Measurements from ENCODE around the gene AMACR.
A peak's percentile ranks its signal among the peaks of the same experiment; 100 is the strongest.

Gene AMACR

GRCh38 chr5:33984178-33984577, 23.7 kb downstream of the AMACR start:
- no peaks in the 10 kb centered on the region for H3K27me3 Mint-ChIP-seq
- CTCF ChIA-PET, result interaction anchor here (0.9 to 3.8 kb wide), 3 partner anchors 12 to 49 kb away, joined by 3 to 14 read pairs (median 3); no protein-coding TSS in a partner anchor
- DNase-seq, result no peak
- no peaks in the 10 kb centered on the region for H3K9me3 Mint-ChIP-seq
- no peak overlapping the region for H3K4me3 Mint-ChIP-seq
- no peak overlapping the region for H3K27ac Mint-ChIP-seq
- H3K36me3 Mint-ChIP-seq, result peaks cover 15% of the 10 kb centered on the region
- no peaks in the 10 kb centered on the region for H3K4me1 Mint-ChIP-seq

- Mint-ChIP-seq H3K4me3 (no peak overlapping the region), H3K27me3 (no peaks in the 10 kb centered on the region), H3K27ac (no peak overlapping the region), H3K9me3 (no peaks in the 10 kb centered on the region), H3K4me1 (no peaks in the 10 kb centered on the region), H3K36me3 (no peaks in the 10 kb centered on the region)
- CTCF ChIA-PET, result interaction anchor here (1.2 to 3.8 kb wide), 2 partner anchors 11 to 15 kb away, joined by 4 to 14 read pairs; no protein-coding TSS in a partner anchor
- no peak for DNase-seq
These were observed 26.3 kb downstream of the AMACR start for GRCh38 chr5:33981408-33982162.

GRCh38 chr5:33980030-33980429, 27.8 kb downstream of the AMACR start:
- Mint-ChIP-seq H3K27ac (no peak overlapping the region), H3K36me3 (no peaks in the 10 kb centered on the region), H3K27me3 (no peaks in the 10 kb centered on the region), H3K4me1 (no peaks in the 10 kb centered on the region), H3K4me3 (no peak overlapping the region), H3K9me3 (no peaks in the 10 kb centered on the region)
- no peak for DNase-seq
- CTCF ChIA-PET, result interaction anchor here (1.0 kb wide), 1 partner anchor 41 kb away, joined by 3 read pairs; no protein-coding TSS in a partner anchor

DNA sequence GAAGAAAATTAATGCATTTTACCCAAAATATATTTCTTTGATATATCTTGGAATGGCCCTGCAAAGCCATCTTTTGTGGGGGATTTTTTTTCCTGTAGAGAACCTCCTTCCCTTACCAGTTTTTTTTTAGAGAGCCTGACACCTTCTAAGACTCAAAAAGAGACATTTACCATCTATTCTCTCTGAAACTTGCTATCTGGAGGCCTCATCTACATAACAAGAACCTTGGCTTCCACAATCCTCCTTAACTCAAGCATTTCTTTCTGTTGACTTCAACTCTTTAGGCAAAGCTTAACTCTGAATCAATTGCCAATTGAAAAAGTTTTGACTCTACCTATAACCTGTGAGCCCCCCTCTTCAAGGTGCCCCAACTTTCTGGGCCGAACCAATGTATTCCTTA, 29.5 kb downstream of the AMACR start:
- Mint-ChIP-seq H3K4me1 (peaks cover 12% of the 10 kb centered on the region), H3K9me3 (no peaks in the 10 kb centered on the region), H3K27me3 (no peaks in the 10 kb centered on the region), H3K36me3 (no peaks in the 10 kb centered on the region), H3K27ac (no peak overlapping the region), H3K4me3 (no peak overlapping the region)
- DNase-seq, result no peak
- CTCF ChIA-PET, result interaction anchor here (1.8 kb wide), 1 partner anchor 8 kb away, joined by 5 read pairs; no protein-coding TSS in a partner anchor

DNA sequence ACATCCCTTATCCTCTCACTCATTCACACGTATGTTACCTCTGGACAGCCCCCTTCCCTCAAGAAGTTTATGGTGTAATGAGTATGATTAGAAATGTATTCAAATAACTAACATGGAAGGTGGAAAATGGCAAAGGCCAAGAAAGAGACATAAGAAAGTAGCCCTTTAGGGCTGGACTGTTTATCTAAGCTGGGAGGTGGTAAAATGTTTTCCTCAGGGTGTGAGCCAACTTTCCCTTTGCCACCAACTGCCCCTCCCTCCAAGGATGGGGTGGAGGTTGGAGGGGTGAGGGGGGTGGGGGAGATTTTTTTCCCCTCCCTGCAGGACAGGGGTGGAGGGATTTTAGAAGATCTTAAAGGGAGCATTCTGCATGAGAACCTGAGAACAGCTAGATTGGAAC, 31.5 kb downstream of the AMACR start:
- CTCF ChIA-PET, result no interaction called here
- no peak overlapping the region for H3K4me3 Mint-ChIP-seq
- H3K9me3 Mint-ChIP-seq, result no peaks in the 10 kb centered on the region
- DNase-seq, result no peak
- no peaks in the 10 kb centered on the region for H3K27me3 Mint-ChIP-seq
- H3K4me1 Mint-ChIP-seq, result peaks cover 25% of the 10 kb centered on the region
- H3K27ac Mint-ChIP-seq, result no peak overlapping the region
- H3K36me3 Mint-ChIP-seq, result no peaks in the 10 kb centered on the region

DNA sequence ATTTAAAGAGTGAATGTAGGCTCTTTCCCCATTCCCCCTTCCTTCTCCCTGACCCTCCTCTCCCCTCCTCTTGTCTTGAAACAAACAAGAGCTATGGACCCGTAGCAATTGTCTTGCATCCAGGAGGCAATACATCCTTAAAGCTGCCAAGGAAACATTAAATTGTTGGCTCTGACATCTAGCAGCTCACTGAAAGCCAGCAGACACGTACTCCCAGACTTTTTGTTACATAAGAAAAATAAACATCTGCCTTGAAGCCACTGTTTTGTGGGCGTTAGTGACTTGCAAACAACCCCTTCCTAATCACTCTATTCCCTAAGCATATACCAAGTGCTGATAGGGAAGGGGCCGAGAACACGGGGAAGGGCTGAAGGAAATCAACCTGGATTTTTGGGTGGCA, 32.0 kb downstream of the AMACR start:
- Mint-ChIP-seq H3K4me1 (peaks cover 25% of the 10 kb centered on the region), H3K4me3 (no peak overlapping the region), H3K27ac (no peak overlapping the region), H3K36me3 (no peaks in the 10 kb centered on the region), H3K9me3 (no peaks in the 10 kb centered on the region), H3K27me3 (no peaks in the 10 kb centered on the region)
- no peak for DNase-seq
- CTCF ChIA-PET, result no interaction called here

GRCh38 chr5:33973271-33973670, 34.6 kb downstream of the AMACR start:
- H3K27ac Mint-ChIP-seq, result peak overlapping the region; percentile 28
- H3K9me3 Mint-ChIP-seq, result no peaks in the 10 kb centered on the region
- no peaks in the 10 kb centered on the region for H3K27me3 Mint-ChIP-seq
- no peaks in the 10 kb centered on the region for H3K36me3 Mint-ChIP-seq
- peaks cover 25% of the 10 kb centered on the region for H3K4me1 Mint-ChIP-seq
- no peak overlapping the region for H3K4me3 Mint-ChIP-seq
- no peak for DNase-seq
- CTCF ChIA-PET, result interaction anchor here (0.5 kb wide), 1 partner anchor 1264 kb away, joined by 3 read pairs; no protein-coding TSS in a partner anchor

DNA sequence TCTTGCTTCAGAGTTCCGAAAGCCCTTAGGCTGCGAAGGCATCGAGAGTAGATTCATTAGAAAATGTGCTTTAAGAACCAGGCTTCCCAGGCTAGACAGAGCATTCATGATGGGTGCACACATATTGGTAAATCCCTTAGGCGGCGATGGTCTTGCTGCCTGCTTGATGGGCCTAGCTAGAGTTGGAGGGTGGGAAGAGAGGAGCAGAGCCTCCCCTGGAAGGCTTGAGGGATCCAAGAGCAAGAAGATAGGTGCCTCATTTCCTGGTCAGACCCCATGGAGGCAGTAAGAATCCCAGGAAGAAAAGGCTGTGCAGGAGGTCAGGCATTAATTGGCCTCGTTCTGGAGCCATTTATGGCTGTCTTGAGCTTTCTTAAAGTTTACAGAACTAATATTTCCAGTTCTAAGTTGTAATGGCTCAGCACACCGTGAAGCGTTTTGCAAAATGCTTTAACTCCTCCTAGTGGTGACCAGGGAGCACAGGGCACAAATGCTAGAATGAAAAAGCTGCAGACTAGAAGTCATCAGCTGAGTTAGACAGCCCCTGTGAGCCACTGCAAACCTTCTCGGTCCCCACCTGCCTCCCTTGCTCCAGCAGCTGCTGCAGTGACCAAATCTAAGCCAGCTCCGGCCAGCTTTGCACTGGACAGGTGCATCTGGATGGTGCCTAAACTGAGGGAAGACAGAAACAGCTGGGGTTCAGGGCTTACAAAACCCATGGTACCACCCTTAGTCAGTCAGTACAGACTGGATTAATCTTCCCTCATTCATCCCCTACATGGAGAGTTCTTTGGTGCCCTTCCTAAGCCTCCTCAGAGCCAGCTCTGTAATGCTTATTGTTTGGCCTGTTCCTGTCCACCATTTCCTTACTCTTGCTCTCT, 38.0 kb downstream of the AMACR start:
- H3K27ac Mint-ChIP-seq, result no peak overlapping the region
- no peaks in the 10 kb centered on the region for H3K27me3 Mint-ChIP-seq
- CTCF ChIA-PET, result interaction anchor here (0.6 to 4.1 kb wide), 26 partner anchors 8 to 1972 kb away, joined by 3 to 33 read pairs (median 4); partner anchors contain the start of gene RXFP3
- H3K36me3 Mint-ChIP-seq, result no peaks in the 10 kb centered on the region
- H3K4me3 Mint-ChIP-seq, result no peak overlapping the region
- peak; percentile 26 for DNase-seq
- H3K9me3 Mint-ChIP-seq, result no peaks in the 10 kb centered on the region
- peaks cover 34% of the 10 kb centered on the region for H3K4me1 Mint-ChIP-seq

DNA sequence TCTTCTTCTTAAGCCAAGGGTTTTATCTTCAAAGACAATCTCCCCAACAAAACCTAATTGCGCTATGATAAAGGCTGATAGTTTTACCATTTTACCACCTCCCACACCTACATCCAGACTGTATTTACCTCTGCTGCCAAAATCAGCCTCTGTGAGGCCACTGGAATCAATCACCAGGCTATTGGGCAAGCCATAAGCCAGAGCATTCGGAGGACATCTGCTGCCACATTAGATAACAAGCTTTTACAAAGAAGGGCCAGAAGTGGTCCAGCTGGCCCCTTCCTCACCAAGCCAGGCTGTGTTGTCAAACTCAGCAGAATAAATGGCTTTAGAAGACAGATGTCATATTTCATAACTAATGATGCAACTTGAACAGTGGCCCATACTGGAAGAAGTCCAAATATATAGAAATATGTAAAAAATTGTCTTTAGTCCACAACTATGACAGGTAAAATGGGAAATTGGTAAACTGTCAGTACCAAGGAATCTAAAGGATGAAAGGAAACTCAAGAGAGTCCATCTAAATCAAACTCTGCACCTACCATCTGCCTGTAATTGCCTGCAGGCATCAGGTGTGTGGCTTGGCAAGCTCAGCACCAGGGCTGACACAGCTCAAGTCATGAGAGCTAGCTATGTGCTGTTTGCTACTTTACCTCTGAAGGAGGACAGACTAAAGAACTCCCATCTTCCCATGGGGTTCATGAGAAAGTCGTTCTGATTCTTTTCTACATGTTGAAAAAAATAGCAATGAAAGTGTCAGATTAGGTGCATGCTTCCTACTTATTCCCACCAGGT, 39.4 kb downstream of the AMACR start:
- DNase-seq, result no peak
- no peaks in the 10 kb centered on the region for H3K9me3 Mint-ChIP-seq
- no peaks in the 10 kb centered on the region for H3K36me3 Mint-ChIP-seq
- no peak overlapping the region for H3K27ac Mint-ChIP-seq
- peaks cover 28% of the 10 kb centered on the region for H3K4me1 Mint-ChIP-seq
- H3K27me3 Mint-ChIP-seq, result no peaks in the 10 kb centered on the region
- CTCF ChIA-PET, result interaction anchor here (0.7 to 4.1 kb wide), 5 partner anchors 17 to 534 kb away, joined by 4 to 33 read pairs (median 5); no protein-coding TSS in a partner anchor
- H3K4me3 Mint-ChIP-seq, result no peak overlapping the region

DNA sequence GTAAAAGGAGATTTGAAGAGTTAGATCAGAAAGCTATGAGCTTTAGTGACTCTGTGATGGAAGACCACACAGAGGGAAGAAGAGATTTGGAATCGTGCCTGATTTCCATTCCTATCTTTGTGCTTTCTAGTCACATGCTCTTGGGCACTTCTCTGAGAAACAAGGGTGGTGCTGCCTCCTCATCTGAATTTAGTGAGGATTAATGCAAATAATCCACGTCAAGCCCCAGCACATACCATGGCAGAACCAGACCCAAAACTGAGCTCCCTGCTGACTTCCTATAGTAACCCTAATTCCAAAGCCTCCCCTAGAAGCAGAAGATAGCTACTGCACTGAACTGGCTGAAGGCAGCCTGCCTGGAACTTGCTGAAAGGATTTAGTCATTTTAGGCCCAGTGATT, 41.0 kb downstream of the AMACR start:
- Mint-ChIP-seq H3K27ac (no peak overlapping the region), H3K9me3 (no peaks in the 10 kb centered on the region), H3K36me3 (no peaks in the 10 kb centered on the region), H3K27me3 (no peaks in the 10 kb centered on the region), H3K4me3 (no peak overlapping the region), H3K4me1 (peaks cover 14% of the 10 kb centered on the region)
- CTCF ChIA-PET, result no interaction called here
- no peak for DNase-seq

- no peaks in the 10 kb centered on the region for H3K9me3 Mint-ChIP-seq
- CTCF ChIA-PET, result interaction anchor here (0.7 to 2.6 kb wide), 2 partner anchors 17 to 29 kb away, joined by 3 to 14 read pairs; partner anchors contain the start of gene RXFP3
- no peak overlapping the region for H3K27ac Mint-ChIP-seq
- DNase-seq, result no peak
- H3K36me3 Mint-ChIP-seq, result no peaks in the 10 kb centered on the region
- no peak overlapping the region for H3K4me3 Mint-ChIP-seq
- H3K4me1 Mint-ChIP-seq, result peaks cover 14% of the 10 kb centered on the region
- no peaks in the 10 kb centered on the region for H3K27me3 Mint-ChIP-seq
These were observed 43.6 kb downstream of the AMACR start for GRCh38 chr5:33964132-33964700.

- no peaks in the 10 kb centered on the region for H3K4me1 Mint-ChIP-seq
- no peak overlapping the region for H3K4me3 Mint-ChIP-seq
- DNase-seq, result no peak
- no peaks in the 10 kb centered on the region for H3K36me3 Mint-ChIP-seq
- CTCF ChIA-PET, result no interaction called here
- no peaks in the 10 kb centered on the region for H3K27me3 Mint-ChIP-seq
- H3K9me3 Mint-ChIP-seq, result no peaks in the 10 kb centered on the region
- H3K27ac Mint-ChIP-seq, result no peak overlapping the region
These were observed 49.7 kb downstream of the AMACR start for GRCh38 chr5:33958176-33958575.

- H3K36me3 Mint-ChIP-seq, result no peaks in the 10 kb centered on the region
- no peak overlapping the region for H3K4me3 Mint-ChIP-seq
- no peak for DNase-seq
- no peaks in the 10 kb centered on the region for H3K27me3 Mint-ChIP-seq
- H3K9me3 Mint-ChIP-seq, result no peaks in the 10 kb centered on the region
- H3K4me1 Mint-ChIP-seq, result no peaks in the 10 kb centered on the region
- no peak overlapping the region for H3K27ac Mint-ChIP-seq
- CTCF ChIA-PET, result no interaction called here
These were observed 50.2 kb downstream of the AMACR start for GRCh38 chr5:33957577-33958150.

Measured in activated naive CD4-positive, alpha-beta T cell treated with anti-CD3 and anti-CD28 coated beads, Interleukin-2, amount 10 ng/mL, durations not matched to agents 7 days and 5 days (primary cell).